ENCODE measurements around the gene SLC35F3. TPM values are rescaled to one million over a fixed set of nuclear protein-coding genes. Genes with fewer than 3 reads are reported as not detected.

Gene SLC35F3
- total RNA-seq, 1 donor from 2014 or later: 0.49 TPM

DNA sequence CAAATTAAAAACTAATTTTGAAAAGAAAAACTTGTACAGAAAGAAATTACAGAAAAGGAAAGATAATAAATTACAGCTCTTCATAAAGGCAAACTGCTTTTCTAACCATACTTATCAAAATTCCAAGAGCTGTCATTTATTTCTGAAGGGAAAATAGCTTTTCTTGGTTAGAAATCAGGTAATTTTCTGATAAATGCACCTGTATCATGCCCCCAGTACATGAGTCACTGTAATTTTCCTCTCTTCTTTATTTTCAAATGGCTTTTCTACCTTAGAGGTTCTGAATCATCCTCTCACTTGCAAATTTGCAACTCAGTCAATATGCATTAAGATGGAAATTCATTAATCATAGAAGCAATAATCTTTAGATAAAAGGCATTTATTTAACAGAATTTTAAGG lies 100.1 kb downstream of the SLC35F3 start:
- no peaks in the 10 kb centered on the region for H3K27me3 ChIP-seq
- intact Hi-C loops (cut with DNase I): no loop called here
- TF ChIP-seq POLR2A (IDR thresholded peaks at IDR 0.05) (no peak), POLR2AphosphoS5 (IDR thresholded peaks at IDR 0.05; ENCODE audit: insufficient read depth in 1 of 2, low read depth in 1 of 2) (no peak)
- TF ChIP-seq, protein P1, sequence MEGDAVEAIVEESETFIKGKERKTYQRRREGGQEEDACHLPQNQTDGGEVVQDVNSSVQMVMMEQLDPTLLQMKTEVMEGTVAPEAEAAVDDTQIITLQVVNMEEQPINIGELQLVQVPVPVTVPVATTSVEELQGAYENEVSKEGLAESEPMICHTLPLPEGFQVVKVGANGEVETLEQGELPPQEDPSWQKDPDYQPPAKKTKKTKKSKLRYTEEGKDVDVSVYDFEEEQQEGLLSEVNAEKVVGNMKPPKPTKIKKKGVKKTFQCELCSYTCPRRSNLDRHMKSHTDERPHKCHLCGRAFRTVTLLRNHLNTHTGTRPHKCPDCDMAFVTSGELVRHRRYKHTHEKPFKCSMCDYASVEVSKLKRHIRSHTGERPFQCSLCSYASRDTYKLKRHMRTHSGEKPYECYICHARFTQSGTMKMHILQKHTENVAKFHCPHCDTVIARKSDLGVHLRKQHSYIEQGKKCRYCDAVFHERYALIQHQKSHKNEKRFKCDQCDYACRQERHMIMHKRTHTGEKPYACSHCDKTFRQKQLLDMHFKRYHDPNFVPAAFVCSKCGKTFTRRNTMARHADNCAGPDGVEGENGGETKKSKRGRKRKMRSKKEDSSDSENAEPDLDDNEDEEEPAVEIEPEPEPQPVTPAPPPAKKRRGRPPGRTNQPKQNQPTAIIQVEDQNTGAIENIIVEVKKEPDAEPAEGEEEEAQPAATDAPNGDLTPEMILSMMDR (IDR thresholded peaks at IDR 0.05): no peak

DNA sequence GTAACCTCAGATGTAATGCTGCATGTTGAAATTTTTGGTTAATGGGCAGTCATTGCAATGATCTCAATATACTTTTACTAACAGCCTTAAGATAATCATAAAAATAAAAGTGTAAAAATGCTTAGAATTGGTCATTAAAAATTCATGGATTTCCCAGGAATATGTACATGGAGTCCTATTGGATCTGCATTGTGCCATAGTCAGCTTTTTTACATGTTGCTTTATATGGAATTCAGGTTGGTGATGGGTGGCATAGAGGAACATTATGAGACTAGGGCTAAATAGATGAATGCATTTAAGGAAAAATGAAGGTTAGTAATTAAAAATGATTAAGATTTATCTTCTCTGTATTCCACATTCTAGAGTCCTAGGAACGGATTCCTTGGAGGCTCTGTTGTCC lies 103.2 kb downstream of the SLC35F3 start:
- no peaks in the 10 kb centered on the region for H3K36me3 ChIP-seq
- H3K4me1 ChIP-seq: no peaks in the 10 kb centered on the region
- intact Hi-C loops (cut with DNase I): no loop called here

More for the DNA sequence above, 100.1 kb downstream of the SLC35F3 start:
- Histone ChIP-seq H3K36me3 (no peaks in the 10 kb centered on the region), H3K27ac (no peak overlapping the region), H3K4me3 (no peak overlapping the region), H3K9me3 (no peaks in the 10 kb centered on the region), H3K4me1 (no peaks in the 10 kb centered on the region)
- DNase-seq (ENCODE audit: extremely low spot score in 2 of 2): no peak

GRCh38 chr1:234008591-234008990 lies 104.1 kb downstream of the SLC35F3 start:
- intact Hi-C loops (cut with DNase I): no loop called here
- TF ChIP-seq POLR2AphosphoS5 (IDR thresholded peaks at IDR 0.05; ENCODE audit: insufficient read depth in 1 of 2, low read depth in 1 of 2) (no peak), POLR2A (IDR thresholded peaks at IDR 0.05) (no peak)
- TF ChIP-seq, protein P1 (IDR thresholded peaks at IDR 0.05): no peak
- Histone ChIP-seq H3K27ac (no peak overlapping the region), H3K36me3 (no peaks in the 10 kb centered on the region), H3K27me3 (no peaks in the 10 kb centered on the region), H3K9me3 (no peaks in the 10 kb centered on the region), H3K4me3 (no peak overlapping the region), H3K4me1 (no peaks in the 10 kb centered on the region)
- DNase-seq (ENCODE audit: extremely low spot score in 2 of 2): no peak

More for the DNA sequence above, 103.2 kb downstream of the SLC35F3 start:
- Histone ChIP-seq H3K27me3 (no peaks in the 10 kb centered on the region), H3K4me3 (no peak overlapping the region), H3K9me3 (no peaks in the 10 kb centered on the region), H3K27ac (no peak overlapping the region)
- TF ChIP-seq POLR2A (IDR thresholded peaks at IDR 0.05) (no peak), POLR2AphosphoS5 (IDR thresholded peaks at IDR 0.05; ENCODE audit: insufficient read depth in 1 of 2, low read depth in 1 of 2) (no peak)
- TF ChIP-seq, protein P1 (IDR thresholded peaks at IDR 0.05): no peak
- DNase-seq (ENCODE audit: extremely low spot score in 2 of 2): no peak

GRCh38 chr1:234009668-234010067 lies 105.2 kb downstream of the SLC35F3 start:
- intact Hi-C loops (cut with DNase I): no loop called here
- Histone ChIP-seq H3K4me3 (no peak overlapping the region), H3K27me3 (no peaks in the 10 kb centered on the region), H3K4me1 (no peaks in the 10 kb centered on the region), H3K36me3 (no peaks in the 10 kb centered on the region), H3K9me3 (no peaks in the 10 kb centered on the region), H3K27ac (no peak overlapping the region)
- DNase-seq (ENCODE audit: extremely low spot score in 2 of 2): no peak
- TF ChIP-seq POLR2A (IDR thresholded peaks at IDR 0.05): no peak

GRCh38 chr1:234014208-234014607 lies 109.7 kb downstream of the SLC35F3 start:
- Histone ChIP-seq H3K27ac (no peak overlapping the region), H3K4me3 (no peak overlapping the region), H3K27me3 (no peaks in the 10 kb centered on the region), H3K9me3 (no peaks in the 10 kb centered on the region), H3K36me3 (no peaks in the 10 kb centered on the region), H3K4me1 (no peaks in the 10 kb centered on the region)
- TF ChIP-seq POLR2AphosphoS5 (IDR thresholded peaks at IDR 0.05; ENCODE audit: insufficient read depth in 1 of 2, low read depth in 1 of 2) (no peak), POLR2A (IDR thresholded peaks at IDR 0.05) (no peak)
- TF ChIP-seq, protein P1 (IDR thresholded peaks at IDR 0.05): no peak
- intact Hi-C loops (cut with DNase I): no loop called here
- no peak for DNase-seq (ENCODE audit: extremely low spot score in 2 of 2)
